H1 (cell line): Measurements from ENCODE around the gene C12orf76. TPM values are rescaled to one million over a fixed set of nuclear protein-coding genes. Genes with fewer than 3 reads are reported as not detected.

Experiments used
- CTCF ChIA-PET: fragments of 300-600 bp; sonication (Branson Sonifier 250); formaldehyde crosslinking; loops from one replicate; lab custom pipeline; 2021; ENCODE audit not compliant: partially characterized antibody; lab: Charles Lee
- POLR2A ChIA-PET: fragments of 300-600 bp; sonication (Branson Sonifier 250); formaldehyde crosslinking; loops from one replicate; lab custom pipeline; 2021; ENCODE audit warnings: inconsistent platforms; ENCODE audit not compliant: partially characterized antibody; lab: Charles Lee
- DNase-seq, 2 experiments: peaks; one replicate each; pipeline versions ENCODE4 v3.0.0 to v3.0.0-alpha.2; 2010 to 2022; ENCODE audit warnings: low spot score in 2 of 2, low read depth in 1 of 2, mixed read lengths in 1 of 2
- FAIRE-seq: peaks from 2 replicates; lab custom pipeline; 2011; peaks lifted over from hg19 to GRCh38; lab: Jason Lieb, UNC
- H2AFZ ChIP-seq: 2 replicates; pipeline ENCODE4 v1.8.1; 2012; ENCODE audit warnings: low read length, inconsistent platforms
- H2AK5ac ChIP-seq: 2 replicates; pipeline ENCODE4 v1.6.1; 2013; ENCODE audit warnings: low read depth, low read length
- H2BK120ac ChIP-seq: replicated peaks from 2 replicates; pipeline ENCODE3; 2013; ENCODE audit warnings: low read depth, low read length, inconsistent platforms
- H2BK12ac ChIP-seq: 2 replicates; pipeline ENCODE4 v1.6.1; 2013; ENCODE audit warnings: low read depth, low read length
- H2BK15ac ChIP-seq: 2 replicates; pipeline ENCODE4 v1.6.1; 2013; ENCODE audit warnings: low read length
- H2BK20ac ChIP-seq: 2 replicates; pipeline ENCODE4 v1.6.1; 2013; ENCODE audit warnings: low read length
- H2BK5ac ChIP-seq: 2 replicates; pipeline ENCODE4 v1.6.1; 2013; ENCODE audit warnings: low read depth, low read length
- H3K14ac ChIP-seq: 2 replicates; pipeline ENCODE4 v1.6.1; 2013; ENCODE audit warnings: inconsistent platforms; ENCODE audit not compliant: insufficient read length
- H3K18ac ChIP-seq: 2 replicates; pipeline ENCODE4 v1.6.1; 2013; ENCODE audit warnings: low read length; ENCODE audit errors: extremely low read depth
- H3K23ac ChIP-seq: 2 replicates; pipeline ENCODE4 v1.6.1; 2013; ENCODE audit warnings: inconsistent platforms; ENCODE audit not compliant: insufficient read length
- H3K23me2 ChIP-seq: 2 replicates; pipeline ENCODE4 v1.6.1; 2013; ENCODE audit warnings: low read depth, low read length
- H3K27ac ChIP-seq: 2 replicates; pipeline ENCODE4 v1.6.1; 2011; ENCODE audit warnings: low read depth, low read length, inconsistent platforms
- H3K27me3 ChIP-seq, 4 experiments: replicated peaks in 1 of 4; 1 replicate in 1 of 4; 2 replicates in 3 of 4; pipeline versions ENCODE4 v1.6.1 to v1.8.1; 2011 to 2013; ENCODE audit warnings: low read length in 3 of 4, mild to moderate bottlenecking in 3 of 4, inconsistent platforms in 2 of 4, mixed read lengths in 2 of 4, moderate library complexity in 1 of 4; ENCODE audit not compliant: control insufficient read depth in 3 of 4, insufficient read depth in 3 of 4; ENCODE audit errors: extremely low read depth in 1 of 4
- H3K36me3 ChIP-seq, 4 experiments: 2 replicates each; pipeline versions ENCODE4 v1.6.1 to v1.8.1; 2011 to 2013; ENCODE audit warnings: mild to moderate bottlenecking in 4 of 4, low read length in 3 of 4, moderate library complexity in 2 of 4, control low read depth in 1 of 4, inconsistent platforms in 1 of 4; ENCODE audit not compliant: insufficient read depth in 4 of 4, control insufficient read depth in 2 of 4
- H3K4ac ChIP-seq: replicated peaks from 2 replicates; pipeline ENCODE3; 2013; ENCODE audit warnings: low read length, low read depth, mixed read lengths, inconsistent platforms; ENCODE audit not compliant: insufficient read length
- H3K4me1 ChIP-seq, 4 experiments: replicated peaks in 1 of 4; 1 replicate in 1 of 4; 2 replicates in 3 of 4; pipeline versions ENCODE4 v1.6.1 to v1.8.1; 2011 to 2013; ENCODE audit warnings: low read length in 3 of 4, inconsistent platforms in 2 of 4, mixed read lengths in 1 of 4; ENCODE audit not compliant: insufficient read depth in 4 of 4, control insufficient read depth in 3 of 4
- H3K4me2 ChIP-seq, 2 experiments: 2 replicates each; pipeline versions ENCODE4 v1.6.1 to v1.8.1; 2011 to 2013; ENCODE audit warnings: low read depth in 2 of 2, low read length in 2 of 2, control low read depth in 1 of 2, inconsistent platforms in 1 of 2, mild to moderate bottlenecking in 1 of 2; ENCODE audit not compliant: insufficient read depth in 1 of 2
- H3K4me3 ChIP-seq, 4 experiments: fragments of 200-600, 300-600 bp in 1 of 4; sonication (generic), shearing (Covaris generic), sonication (Bioruptor Twin) in 1 of 4; 2 replicates each; pipeline versions ENCODE4 v1.5.1 to v1.8.1; 2011 to 2016; ENCODE audit warnings: low read length in 4 of 4, low read depth in 3 of 4, control low read depth in 2 of 4, inconsistent platforms in 2 of 4, mild to moderate bottlenecking in 2 of 4, mixed read lengths in 1 of 4, moderate library complexity in 1 of 4; ENCODE audit not compliant: insufficient read depth in 2 of 4; ENCODE audit errors: extremely low read depth in 1 of 4
- H3K56ac ChIP-seq: replicated peaks from 2 replicates; pipeline ENCODE3; 2013; ENCODE audit warnings: low read depth, mild to moderate bottlenecking, mixed read lengths, low read length, inconsistent platforms; ENCODE audit not compliant: insufficient read length
- H3K79me1 ChIP-seq: 2 replicates; pipeline ENCODE4 v1.6.1; 2013; ENCODE audit warnings: low read depth, low read length, control low read depth
- H3K79me2 ChIP-seq, 2 experiments: 2 replicates each; pipeline versions ENCODE4 v1.6.1 to v1.8.1; 2012 to 2013; ENCODE audit warnings: low read length in 2 of 2, mild to moderate bottlenecking in 2 of 2, inconsistent platforms in 1 of 2; ENCODE audit not compliant: insufficient read depth in 2 of 2, control insufficient read depth in 1 of 2
- H3K9ac ChIP-seq, 4 experiments: replicated peaks in 1 of 4; 1 replicate in 1 of 4; 2 replicates in 3 of 4; pipeline versions ENCODE4 v1.6.1 to v1.8.1; 2011 to 2013; ENCODE audit warnings: low read depth in 3 of 4, low read length in 3 of 4, control low read depth in 2 of 4, mild to moderate bottlenecking in 2 of 4, moderate library complexity in 2 of 4, inconsistent platforms in 1 of 4; ENCODE audit errors: extremely low read depth in 1 of 4
- H3K9me3 ChIP-seq, 2 experiments: 2 replicates each; pipeline versions ENCODE4 v1.6.1 to v1.8.1; 2012 to 2013; ENCODE audit warnings: mild to moderate bottlenecking in 2 of 2, moderate library complexity in 2 of 2, control low read depth in 1 of 2, inconsistent platforms in 1 of 2, low read depth in 1 of 2, low read length in 1 of 2, mixed read lengths in 1 of 2; ENCODE audit not compliant: insufficient read depth in 2 of 2
- H4K20me1 ChIP-seq, 2 experiments: replicated peaks in 1 of 2; 2 replicates each; pipeline versions ENCODE3 to v1.8.1; 2011 to 2013; ENCODE audit warnings: inconsistent platforms in 2 of 2, low read length in 2 of 2, mild to moderate bottlenecking in 1 of 2; ENCODE audit not compliant: insufficient read depth in 2 of 2, control insufficient read depth in 1 of 2
- H4K5ac ChIP-seq: 2 replicates; pipeline ENCODE4 v1.6.1; 2013; ENCODE audit warnings: low read length, low read depth, mixed read lengths, inconsistent platforms; ENCODE audit not compliant: insufficient read length
- H4K8ac ChIP-seq: 2 replicates; pipeline ENCODE4 v1.8.0; 2013; ENCODE audit warnings: mild to moderate bottlenecking, moderate library complexity, low read length, inconsistent platforms; ENCODE audit not compliant: insufficient read depth; ENCODE audit errors: extremely low read depth
- H4K91ac ChIP-seq: replicated peaks from 2 replicates; pipeline ENCODE3; 2013; ENCODE audit warnings: low read length, mixed read lengths, inconsistent platforms; ENCODE audit not compliant: insufficient read length
- CREB1 ChIP-seq: IDR thresholded peaks from 2 replicates; pipeline ENCODE4 v1.6.1; 2012; ENCODE audit warnings: inconsistent platforms
- HDAC6 ChIP-seq: IDR thresholded peaks from one replicate; pipeline ENCODE4 v1.7.1; 2012; ENCODE audit warnings: low read depth, mild to moderate bottlenecking, inconsistent platforms, low read length, moderate library complexity
- NRF1 ChIP-seq: IDR thresholded peaks from 2 replicates; pipeline ENCODE4 v1.6.1; 2011; ENCODE audit warnings: mild to moderate bottlenecking, low read depth, low read length, improper control_type of control experiment
- POLR2AphosphoS5 ChIP-seq: IDR thresholded peaks from 2 replicates; pipeline ENCODE4 v1.6.1; 2011; ENCODE audit warnings: low read depth, low read length
- SIX5 ChIP-seq: IDR thresholded peaks from 2 replicates; pipeline ENCODE4 v1.6.1; 2011; ENCODE audit warnings: mild to moderate bottlenecking, low read depth, low read length
- SP2 ChIP-seq: IDR thresholded peaks from 2 replicates; pipeline ENCODE4 v1.6.1; 2012; ENCODE audit warnings: mild to moderate bottlenecking, low read length, inconsistent platforms
- WGBS, 2 experiments: shearing (Covaris generic) in 1 of 2; methylation state at CpG; one replicate each; pipeline versions ENCODE4 v1.1.6 to v1.1.7; 2013 to 2015; ENCODE audit warnings: low lambda C conversion rate in 2 of 2, mixed read lengths in 2 of 2, inconsistent platforms in 1 of 2, low coverage in 1 of 2, missing lambda C conversion rate in 1 of 2; ENCODE audit not compliant: insufficient replicate concordance in 2 of 2, insufficient coverage in 1 of 2, insufficient read length in 1 of 2; ENCODE audit errors: extremely low coverage in 1 of 2, missing lambda C conversion rate in 1 of 2; 5-methylcytosine and 5-hydroxymethylcytosine counted together
- polyA plus RNA-seq, 7 experiments: library from polyadenylated mRNA; depleted of rRNA in 3 of 7; stranded (reverse) in 5 of 7; unstranded in 2 of 7; fragments of >200 nt in 5 of 7; fragments of 200-250 nt in 2 of 7; gene quantifications; 1 replicate in 5 of 7; 2 replicates in 1 of 7; 4 replicates in 1 of 7; pipeline versions ENCODE4 v1.2.1 to v1.2.3, GENCODE V29; 2011 to 2013; ENCODE audit warnings: missing spikeins in 2 of 7, mixed read lengths in 2 of 7
- total RNA-seq: library from RNA; stranded (reverse); fragmentation: NEBNext Ultra II Directional; extraction: Animal tissue kit (Norgen Biotek cat#: 25700); gene quantifications from 2 replicates; pipeline ENCODE4 v1.2.1, GENCODE V29; 2021

C12orf76 gene
- total and polyA plus RNA-seq, 2 of the 8 experiments (the other 6 are each of a cell fraction or from before 2014, with no cell fraction given), result 14.4 to 18.6 TPM

- H3K4me2 ChIP-seq, result no peak overlapping the region
- no peaks in the 10 kb centered on the region for H3K4me1 ChIP-seq
- POLR2A ChIA-PET, result interaction anchor here (0.7 kb wide), 1 partner anchor 212 kb away, joined by 3 read pairs; no protein-coding TSS in a partner anchor
- H2BK120ac ChIP-seq, result no peak overlapping the region
- CTCF ChIA-PET, result no interaction called here
- 100% methylated on average over 1 of the region's 2 CpGs; no CpG with 5 or more reads in 1 of the 2 experiments for WGBS, 2 experiments
- no peak for FAIRE-seq
- no peaks in the 10 kb centered on the region for H3K27me3 ChIP-seq
- no peak overlapping the region for H3K27ac ChIP-seq
- H2BK15ac ChIP-seq, result no peak overlapping the region
- no peak overlapping the region for H3K9ac ChIP-seq
- H3K9me3 ChIP-seq, result no peaks in the 10 kb centered on the region
- no peaks in the 10 kb centered on the region for H3K79me2 ChIP-seq
- H3K4ac ChIP-seq, result no peak overlapping the region
- H4K20me1 ChIP-seq, result no peaks in the 10 kb centered on the region
- H3K79me1 ChIP-seq, result no peaks in the 10 kb centered on the region
- TF ChIP-seq NRF1 (no peak), SP2 (no peak), HDAC6 (no peak), SIX5 (no peak), CREB1 (no peak), POLR2AphosphoS5 (no peak)
- TF ChIP-seq, all 59 proteins: peak for 0
- Histone ChIP-seq H3K23me2 (no peaks in the 10 kb centered on the region), H3K36me3 (no peaks in the 10 kb centered on the region), H2BK20ac (no peak overlapping the region), H3K14ac (no peak overlapping the region), H2AK5ac (no peak overlapping the region), H3K4me3 (no peak overlapping the region), H2AFZ (no peak overlapping the region), H2BK12ac (no peak overlapping the region), H3K23ac (no peak overlapping the region), H3K18ac (no peak overlapping the region), H4K5ac (no peak overlapping the region), H4K91ac (no peak overlapping the region), H2BK5ac (no peak overlapping the region), H4K8ac (no peak overlapping the region; the same call in 1 of the 2 replicates), H3K56ac (no peak overlapping the region)
- no peak for DNase-seq
Observed at GRCh38 chr12:110065540-110065939, 17.2 kb upstream of the C12orf76 start.
